A673 (cell line): Measurements from ENCODE around the gene ALG9. TPM values are rescaled to one million over a fixed set of nuclear protein-coding genes. Genes with fewer than 3 reads are reported as not detected.

Source experiments
- BruUV-seq: library from RNA; stranded (reverse); fragments of 400-500 nt; replicated peaks from 2 replicates; lab custom pipeline; 2021; lab: Mats Ljungman, UMichigan
- CTCF ChIA-PET: fragments of 300-600 bp; sonication (Branson Sonifier 250); formaldehyde crosslinking; loops from one replicate; lab custom pipeline; 2022; ENCODE audit warnings: antibody characterized with exemption; lab: Charles Lee
- POLR2A ChIA-PET: fragments of 300-600 bp; sonication (Branson Sonifier 250); formaldehyde crosslinking; loops from one replicate; lab custom pipeline; 2022; ENCODE audit warnings: antibody characterized with exemption; ENCODE audit not compliant: low non-redundant PET; lab: Charles Lee
- DNase-seq: peaks from one replicate; pipeline ENCODE4 v3.0.0-alpha.2; 2015; ENCODE audit warnings: low spot score
- H3K27ac ChIP-seq: fragments of 200-600 bp; sonication (generic); 2 replicates; pipeline ENCODE4 v1.5.1; 2016; ENCODE audit warnings: mixed run types, low read depth, mild to moderate bottlenecking, mixed read lengths, antibody characterized with exemption, low read length; ENCODE audit not compliant: poor library complexity, severe bottlenecking
- H3K27me3 ChIP-seq: fragments of 200-600 bp; sonication (generic); replicated peaks from 2 replicates; pipeline ENCODE4 v1.6.1; 2017; ENCODE audit warnings: mixed run types, low read depth, mild to moderate bottlenecking, mixed read lengths, antibody characterized with exemption, low read length; ENCODE audit not compliant: insufficient read depth, poor library complexity
- H3K36me3 ChIP-seq: fragments of 200-600 bp; sonication (generic); 2 replicates; pipeline ENCODE4 v1.6.1; 2016; ENCODE audit warnings: mixed run types, mild to moderate bottlenecking, mixed read lengths, antibody characterized with exemption, low read length; ENCODE audit not compliant: insufficient read depth, poor library complexity, severe bottlenecking
- H3K4me1 ChIP-seq: fragments of 200-600 bp; sonication (generic); 2 replicates; pipeline ENCODE4 v1.6.1; 2017; ENCODE audit warnings: mixed run types, mild to moderate bottlenecking, mixed read lengths, antibody characterized with exemption, low read length; ENCODE audit not compliant: insufficient read depth, poor library complexity, severe bottlenecking
- H3K4me3 ChIP-seq: fragments of 200-600 bp; sonication (generic); 2 replicates; pipeline ENCODE4 v1.5.1; 2016; ENCODE audit warnings: low read depth, mixed run types, mild to moderate bottlenecking, mixed read lengths, low read length; ENCODE audit not compliant: poor library complexity, severe bottlenecking
- H3K9me3 ChIP-seq: fragments of 200-600 bp; sonication (generic); 2 replicates; pipeline ENCODE4 v1.6.1; 2016; ENCODE audit warnings: mixed run types, low read depth, mild to moderate bottlenecking, mixed read lengths, antibody characterized with exemption, low read length; ENCODE audit not compliant: poor library complexity, severe bottlenecking
- CTCF ChIP-seq: fragments of 300-800, 200-600 bp; sonication (generic); conservative IDR thresholded peaks from 2 replicates; pipeline ENCODE4 v1.5.1; 2017; ENCODE audit warnings: low read depth, mild to moderate bottlenecking, antibody characterized with exemption, low read length, moderate library complexity, mixed read lengths
- EZH2 ChIP-seq: fragments of 200-600 bp; sonication (generic); IDR thresholded peaks from 2 replicates; pipeline ENCODE4 v1.6.1; 2017; ENCODE audit warnings: borderline replicate concordance, low read depth, mild to moderate bottlenecking, mixed read lengths, antibody characterized with exemption, low read length; ENCODE audit not compliant: poor library complexity, severe bottlenecking
- intact Hi-C: fragments of 100-400 bp; cut with micrococcal nuclease; formaldehyde crosslinking; loops from one replicate; pipeline ENCODE4 v1.10.0; 2022; ENCODE audit not compliant: unreplicated experiment
- total RNA-seq: library from RNA; stranded (reverse); gene quantifications from 2 replicates; pipeline ENCODE4 v1.2.3, GENCODE V29; 2021

Gene ALG9
- total RNA-seq, 1 experiment from 2014 or later, result 61.0 TPM

- TF ChIP-seq EZH2 (no peak), CTCF (no peak)
- DNase-seq, result no peak
- H3K27ac ChIP-seq, result peak overlapping the region; percentile 74
- no peaks in the 10 kb centered on the region for H3K27me3 ChIP-seq
- BruUV-seq, result TSS peak; percentile 83
- intact Hi-C loops, result no loop called here
- H3K36me3 ChIP-seq, result no peaks in the 10 kb centered on the region
- H3K4me1 ChIP-seq, result peaks cover 29% of the 10 kb centered on the region
- H3K4me3 ChIP-seq, result no peak overlapping the region
- ChIA-PET CTCF (no interaction called here), POLR2A (no interaction called here)
- no peaks in the 10 kb centered on the region for H3K9me3 ChIP-seq
Measured at GRCh38 chr11:111814106-111814505, 57.3 kb downstream of the ALG9 start.

DNA sequence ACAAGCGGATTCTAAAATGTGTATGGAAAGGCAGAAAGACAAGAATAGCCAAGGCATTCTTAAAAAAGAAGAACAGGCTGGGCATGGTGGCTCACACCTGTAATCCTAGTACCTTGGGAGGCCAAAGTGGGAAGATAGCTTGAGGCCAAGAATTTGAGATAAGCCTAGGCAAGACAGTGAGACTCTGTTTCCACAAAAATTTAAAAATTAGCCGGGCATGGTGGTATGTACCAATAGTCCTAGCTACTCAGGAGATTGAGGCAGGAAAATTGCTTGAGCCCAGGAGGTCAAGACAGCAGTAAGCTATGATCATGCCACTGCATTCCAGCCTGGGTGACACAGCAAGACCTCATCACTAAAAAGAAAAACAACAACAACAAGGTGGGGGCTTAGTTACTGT lies 59.2 kb downstream of the ALG9 start:
- ChIA-PET CTCF (no interaction called here), POLR2A (no interaction called here)
- intact Hi-C loops, result no loop called here
- Histone ChIP-seq H3K27me3 (no peaks in the 10 kb centered on the region), H3K9me3 (no peaks in the 10 kb centered on the region), H3K4me3 (no peak overlapping the region), H3K27ac (no peak overlapping the region), H3K4me1 (peaks cover 20% of the 10 kb centered on the region), H3K36me3 (peaks cover 3% of the 10 kb centered on the region)
- TF ChIP-seq CTCF (no peak), EZH2 (no peak)
- no peak for DNase-seq
- no TSS peak for BruUV-seq

- Histone ChIP-seq H3K36me3 (peaks cover 3% of the 10 kb centered on the region), H3K9me3 (no peaks in the 10 kb centered on the region), H3K4me3 (no peak overlapping the region), H3K27ac (no peak overlapping the region), H3K4me1 (peaks cover 20% of the 10 kb centered on the region), H3K27me3 (no peaks in the 10 kb centered on the region)
- TF ChIP-seq CTCF, result no peak
- no peak for TF ChIP-seq EZH2
- no TSS peak for BruUV-seq
- ChIA-PET POLR2A (no interaction called here), CTCF (no interaction called here)
- DNase-seq, result no peak
- intact Hi-C loops, result no loop called here
Measured at GRCh38 chr11:111811445-111811844, 59.9 kb downstream of the ALG9 start.
